ENCODE data around the gene BAIAP2.
A peak's percentile ranks its signal among the peaks of the same experiment; 100 is the strongest.

The BAIAP2 gene

DNA sequence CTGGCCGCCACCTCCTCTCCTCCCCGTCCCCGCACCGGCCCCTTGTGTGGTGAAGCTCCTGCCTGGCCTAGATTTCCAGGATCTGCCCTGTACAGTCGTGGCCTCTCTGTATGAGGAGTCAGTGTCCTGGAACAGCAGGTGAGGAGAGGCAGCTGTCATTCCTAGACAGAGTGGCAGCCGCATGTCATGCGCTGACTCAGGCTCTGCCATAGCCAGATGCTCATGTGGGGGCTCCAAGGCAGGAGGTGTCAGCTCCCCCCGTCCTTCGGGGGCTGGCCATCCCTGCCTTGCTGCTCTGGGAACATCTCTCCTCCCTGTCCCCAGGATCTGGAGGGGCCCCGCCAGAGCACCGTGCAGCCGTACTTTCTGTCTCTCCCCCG, 60.4 kb downstream of the BAIAP2 start:
- peak; percentile 48 for ATAC-seq
- Mint-ChIP-seq H3K27me3 (peaks cover 2% of the 10 kb centered on the region), H3K4me1 (peaks cover 41% of the 10 kb centered on the region)

DNA sequence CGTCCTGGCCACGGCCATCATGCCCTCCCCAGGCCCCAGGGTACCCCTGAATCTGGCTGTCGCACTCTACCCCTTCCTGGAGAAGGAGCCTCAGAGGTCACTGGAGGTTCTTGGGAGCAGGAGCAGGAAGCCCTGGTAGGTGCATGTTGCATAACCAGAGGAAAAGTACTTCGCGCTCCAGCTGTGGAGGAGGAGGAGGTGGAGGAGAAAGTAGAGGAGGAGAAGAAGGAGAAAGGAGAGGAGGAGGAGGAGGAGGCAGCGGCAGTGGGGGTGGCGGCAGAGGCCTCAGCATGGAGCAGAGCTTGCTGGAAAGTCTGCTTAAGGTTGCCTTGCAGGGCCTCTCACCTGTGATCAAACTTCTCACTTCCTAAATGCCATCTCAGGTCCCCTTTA, 61.8 kb downstream of the BAIAP2 start:
- peaks cover 1% of the 10 kb centered on the region for H3K36me3 Mint-ChIP-seq (ENCODE audit: low read depth)
- DNase-seq (no peak), ATAC-seq (no peak)
- H3K9me3 Mint-ChIP-seq, result no peaks in the 10 kb centered on the region
- H3K27me3 Mint-ChIP-seq, result peaks cover 2% of the 10 kb centered on the region
- peaks cover 41% of the 10 kb centered on the region for H3K4me1 Mint-ChIP-seq
- no peak overlapping the region for H3K4me3 Mint-ChIP-seq
- H3K27ac Mint-ChIP-seq, result no peak overlapping the region

More for the DNA sequence above, 60.4 kb downstream of the BAIAP2 start:
- Mint-ChIP-seq H3K27ac (peak overlapping the region; percentile 35), H3K4me3 (peak overlapping the region; percentile 42), H3K36me3 (ENCODE audit: low read depth) (peaks cover 1% of the 10 kb centered on the region), H3K9me3 (no peaks in the 10 kb centered on the region)
- peak; percentile 16 for DNase-seq

DNA sequence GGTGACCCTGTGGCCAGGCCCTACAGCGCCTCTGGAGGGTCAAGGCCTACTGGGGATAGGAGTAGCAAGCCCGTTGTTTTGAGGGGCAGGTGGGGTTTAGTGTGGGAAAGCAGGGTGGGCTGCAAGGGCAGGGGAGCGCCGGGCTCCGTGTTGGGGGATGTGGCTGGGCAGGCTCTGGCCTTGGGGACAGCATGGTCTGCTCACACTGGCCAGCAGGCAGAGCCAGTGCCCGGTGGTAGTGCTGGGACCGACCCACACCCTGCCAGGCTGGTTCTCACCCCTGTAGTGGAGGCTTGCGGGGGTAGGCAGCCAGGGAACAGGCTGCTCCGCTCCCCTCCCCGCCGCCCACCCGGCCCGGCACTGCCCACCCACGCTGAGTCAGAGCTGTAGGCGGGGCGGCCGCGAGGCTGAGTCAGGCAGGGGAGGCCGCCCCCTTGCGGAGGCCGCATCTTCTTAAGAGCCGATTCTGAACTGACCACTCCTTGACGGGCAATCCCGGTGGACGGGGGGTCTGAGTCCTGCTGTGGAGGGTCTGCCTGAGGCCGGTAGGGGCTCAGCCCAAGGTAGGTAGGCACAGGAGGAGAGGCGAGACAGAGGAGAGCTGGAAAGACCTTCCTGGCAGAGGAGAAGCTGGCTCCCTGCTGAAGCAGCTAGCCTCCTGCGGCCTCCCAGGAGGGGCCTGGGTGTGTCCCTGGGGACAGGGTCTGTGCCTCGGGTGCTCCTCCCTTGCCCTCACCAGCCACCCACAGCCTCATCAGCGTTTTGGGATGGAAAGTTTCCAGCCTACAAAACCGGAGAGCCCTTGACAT, 62.4 kb downstream of the BAIAP2 start:
- ATAC-seq (no peak), DNase-seq (peak; percentile 62)
- Mint-ChIP-seq H3K9me3 (no peaks in the 10 kb centered on the region), H3K27me3 (peaks cover 2% of the 10 kb centered on the region), H3K36me3 (ENCODE audit: low read depth) (peaks cover 1% of the 10 kb centered on the region), H3K4me3 (no peak overlapping the region), H3K27ac (no peak overlapping the region), H3K4me1 (peaks cover 41% of the 10 kb centered on the region)

DNA sequence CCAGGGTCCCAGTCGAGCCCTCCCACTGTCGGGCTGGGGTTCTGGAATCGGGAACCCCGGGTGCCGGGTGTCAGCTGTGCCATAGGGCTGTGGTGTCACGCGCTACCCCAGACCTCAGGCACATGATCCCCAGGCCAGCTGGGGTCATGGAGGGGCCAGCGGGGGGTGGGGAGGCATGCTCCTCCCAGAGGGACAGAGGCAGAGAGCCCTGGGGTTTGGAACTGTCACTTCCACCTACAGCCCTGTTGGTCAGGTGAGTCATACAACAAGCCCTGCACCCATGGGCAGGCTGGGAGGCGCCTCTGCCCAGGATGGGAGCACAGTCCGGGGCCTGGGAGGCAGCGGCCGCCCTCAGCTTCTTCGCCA, 63.0 kb downstream of the BAIAP2 start:
- peak; percentile 16 for ATAC-seq
- peaks cover 2% of the 10 kb centered on the region for H3K27me3 Mint-ChIP-seq
- no peak overlapping the region for H3K27ac Mint-ChIP-seq
- H3K36me3 Mint-ChIP-seq (ENCODE audit: low read depth), result peaks cover 1% of the 10 kb centered on the region
- H3K4me3 Mint-ChIP-seq, result no peak overlapping the region
- no peaks in the 10 kb centered on the region for H3K9me3 Mint-ChIP-seq
- peaks cover 41% of the 10 kb centered on the region for H3K4me1 Mint-ChIP-seq
- DNase-seq, result peak; percentile 25

- Mint-ChIP-seq H3K27me3 (no peaks in the 10 kb centered on the region), H3K36me3 (ENCODE audit: low read depth) (no peaks in the 10 kb centered on the region), H3K4me1 (peaks cover 28% of the 10 kb centered on the region), H3K27ac (no peak overlapping the region), H3K4me3 (no peak overlapping the region), H3K9me3 (no peaks in the 10 kb centered on the region)
- ATAC-seq, result no peak
- DNase-seq, result no peak
Measured at GRCh38 chr17:81099888-81100287, 64.9 kb downstream of the BAIAP2 start.

GRCh38 chr17:81100668-81101067, 65.7 kb downstream of the BAIAP2 start:
- Mint-ChIP-seq H3K4me3 (no peak overlapping the region), H3K27ac (no peak overlapping the region), H3K4me1 (peaks cover 21% of the 10 kb centered on the region), H3K27me3 (no peaks in the 10 kb centered on the region), H3K9me3 (no peaks in the 10 kb centered on the region), H3K36me3 (ENCODE audit: low read depth) (no peaks in the 10 kb centered on the region)
- DNase-seq, result no peak
- ATAC-seq, result no peak

DNA sequence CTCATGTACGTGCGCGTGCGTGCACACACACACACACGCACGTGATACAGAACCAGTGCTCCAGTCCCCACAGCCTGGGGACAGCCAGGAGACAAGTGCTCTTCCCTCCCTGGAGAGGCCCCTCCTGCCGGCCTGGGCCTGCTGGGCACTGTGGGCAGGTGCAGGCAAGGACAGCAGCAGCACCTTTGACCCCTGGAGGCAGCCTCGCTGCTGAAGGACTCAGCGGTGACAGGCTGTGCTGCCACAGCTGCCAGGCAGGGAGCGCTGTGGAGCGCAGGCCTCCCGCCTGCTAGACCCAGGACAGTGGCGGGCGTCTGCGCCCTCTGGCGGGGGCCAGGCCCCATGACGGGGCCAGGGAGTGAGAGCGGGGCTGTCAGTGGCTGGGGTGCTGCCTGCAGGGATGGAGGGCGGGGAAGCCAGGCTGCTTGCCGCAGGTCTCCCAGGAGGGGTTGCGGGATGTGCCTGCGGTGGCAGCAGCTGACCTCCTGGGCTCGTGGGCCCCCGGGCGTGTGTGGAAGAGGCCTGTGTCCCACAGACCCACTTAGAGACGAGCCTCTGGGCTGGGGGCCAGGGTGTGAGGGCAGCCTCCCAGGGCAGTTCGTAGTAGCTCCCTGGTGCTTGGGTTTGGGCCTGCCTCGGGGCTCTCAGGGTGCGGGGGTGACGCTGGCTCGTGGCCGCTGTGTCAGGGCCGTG, 66.8 kb downstream of the BAIAP2 start:
- H3K36me3 Mint-ChIP-seq (ENCODE audit: low read depth), result no peaks in the 10 kb centered on the region
- DNase-seq (peak; percentile 91), ATAC-seq (peak; percentile 94)
- no peak overlapping the region for H3K4me3 Mint-ChIP-seq
- H3K4me1 Mint-ChIP-seq, result peaks cover 10% of the 10 kb centered on the region
- H3K9me3 Mint-ChIP-seq, result no peaks in the 10 kb centered on the region
- H3K27me3 Mint-ChIP-seq, result no peaks in the 10 kb centered on the region
- no peak overlapping the region for H3K27ac Mint-ChIP-seq

DNA sequence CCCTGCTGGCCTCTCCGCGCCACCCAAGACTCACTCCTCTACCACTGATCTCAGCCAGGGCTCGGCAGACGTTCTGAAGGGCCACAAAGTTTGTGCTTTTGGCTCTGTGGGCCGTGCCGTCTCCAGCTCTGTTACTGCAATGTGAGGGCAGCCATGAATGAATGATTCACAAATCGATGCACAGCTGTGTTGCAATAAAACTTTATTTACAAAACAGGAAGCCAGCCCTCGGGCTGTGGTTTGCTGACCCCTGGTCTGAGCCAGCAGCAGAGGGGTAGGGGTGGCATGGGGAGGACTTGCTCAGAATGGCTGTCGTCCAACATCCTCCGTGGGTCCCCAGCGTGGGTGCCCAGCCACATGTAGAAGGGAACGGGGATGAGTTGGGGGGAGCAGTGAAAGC, 67.4 kb downstream of the BAIAP2 start:
- ATAC-seq, result no peak
- Mint-ChIP-seq H3K27ac (no peak overlapping the region), H3K4me3 (no peak overlapping the region), H3K9me3 (no peaks in the 10 kb centered on the region), H3K27me3 (no peaks in the 10 kb centered on the region), H3K4me1 (peaks cover 6% of the 10 kb centered on the region), H3K36me3 (ENCODE audit: low read depth) (no peaks in the 10 kb centered on the region)
- no peak for DNase-seq

- H3K36me3 Mint-ChIP-seq (ENCODE audit: low read depth), result no peaks in the 10 kb centered on the region
- DNase-seq (no peak), ATAC-seq (no peak)
- H3K27ac Mint-ChIP-seq, result no peak overlapping the region
- H3K27me3 Mint-ChIP-seq, result no peaks in the 10 kb centered on the region
- H3K4me3 Mint-ChIP-seq, result no peak overlapping the region
- H3K9me3 Mint-ChIP-seq, result no peaks in the 10 kb centered on the region
- peaks cover 4% of the 10 kb centered on the region for H3K4me1 Mint-ChIP-seq
Measured at GRCh38 chr17:81102869-81103268, 67.9 kb downstream of the BAIAP2 start.

DNA sequence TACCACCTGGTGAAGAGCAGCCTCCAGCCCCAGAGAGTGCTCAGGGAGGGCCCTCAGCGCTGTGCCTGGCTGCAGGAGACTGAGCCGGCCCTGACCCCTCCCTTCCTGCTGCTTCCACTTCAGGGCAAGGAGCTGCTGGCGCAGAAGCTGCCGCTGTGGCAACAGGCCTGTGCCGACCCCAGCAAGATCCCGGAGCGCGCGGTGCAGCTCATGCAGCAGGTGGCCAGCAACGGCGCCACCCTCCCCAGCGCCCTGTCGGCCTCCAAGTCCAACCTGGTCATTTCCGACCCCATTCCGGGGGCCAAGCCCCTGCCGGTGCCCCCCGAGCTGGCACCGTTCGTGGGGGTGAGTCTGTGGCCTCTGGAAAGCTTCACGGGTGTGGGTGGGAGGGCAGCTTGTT, 68.4 kb downstream of the BAIAP2 start:
- Mint-ChIP-seq H3K4me3 (no peak overlapping the region), H3K27ac (no peak overlapping the region), H3K9me3 (no peaks in the 10 kb centered on the region), H3K27me3 (no peaks in the 10 kb centered on the region), H3K4me1 (peaks cover 1% of the 10 kb centered on the region), H3K36me3 (ENCODE audit: low read depth) (no peaks in the 10 kb centered on the region)
- DNase-seq (no peak), ATAC-seq (no peak)

DNA sequence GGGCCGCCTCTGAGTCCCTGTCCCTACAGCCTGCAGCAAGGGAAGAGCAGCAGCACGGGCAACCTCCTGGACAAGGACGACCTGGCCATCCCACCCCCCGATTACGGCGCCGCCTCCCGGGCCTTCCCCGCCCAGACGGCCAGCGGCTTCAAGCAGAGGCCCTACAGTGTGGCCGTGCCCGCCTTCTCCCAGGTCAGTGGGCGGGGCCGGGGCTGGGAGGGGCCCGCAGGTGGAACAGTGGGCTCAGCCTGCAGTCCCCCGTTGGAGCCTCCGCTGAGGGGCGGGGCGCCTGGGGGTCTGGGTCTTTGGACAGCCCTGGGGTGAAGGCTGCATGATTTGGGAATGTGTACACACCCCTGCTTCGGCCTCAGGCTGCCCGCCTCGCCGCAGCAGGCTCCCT, 71.8 kb downstream of the BAIAP2 start:
- Mint-ChIP-seq H3K27ac (no peak overlapping the region), H3K36me3 (ENCODE audit: low read depth) (no peaks in the 10 kb centered on the region), H3K9me3 (no peaks in the 10 kb centered on the region), H3K4me1 (peaks cover 2% of the 10 kb centered on the region), H3K27me3 (no peaks in the 10 kb centered on the region), H3K4me3 (no peak overlapping the region)
- ATAC-seq (no peak), DNase-seq (no peak)

DNA sequence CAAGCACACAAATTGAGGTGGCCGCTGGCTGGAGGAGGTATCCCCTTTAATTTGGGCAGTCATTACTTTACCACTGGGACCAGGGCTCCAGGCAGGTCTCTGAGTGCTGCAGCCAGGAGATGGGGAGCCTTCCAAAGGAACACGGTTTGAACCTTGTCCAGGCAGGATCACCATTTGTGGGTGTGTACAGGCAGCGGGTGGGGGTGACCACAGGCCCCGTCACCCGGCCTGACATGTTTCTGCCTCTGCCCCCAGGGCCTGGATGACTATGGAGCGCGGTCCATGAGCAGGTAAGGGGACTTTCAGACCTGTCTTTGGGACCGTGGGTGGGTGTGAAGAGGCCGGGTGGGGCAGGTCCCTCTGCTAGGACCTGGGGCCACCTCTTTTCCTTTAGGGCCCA, 73.3 kb downstream of the BAIAP2 start:
- DNase-seq, result no peak
- H3K36me3 Mint-ChIP-seq (ENCODE audit: low read depth), result no peaks in the 10 kb centered on the region
- H3K4me1 Mint-ChIP-seq, result peaks cover 2% of the 10 kb centered on the region
- ATAC-seq, result no peak
- H3K27me3 Mint-ChIP-seq, result no peaks in the 10 kb centered on the region
- no peak overlapping the region for H3K27ac Mint-ChIP-seq
- H3K9me3 Mint-ChIP-seq, result no peaks in the 10 kb centered on the region
- H3K4me3 Mint-ChIP-seq, result no peak overlapping the region

DNA sequence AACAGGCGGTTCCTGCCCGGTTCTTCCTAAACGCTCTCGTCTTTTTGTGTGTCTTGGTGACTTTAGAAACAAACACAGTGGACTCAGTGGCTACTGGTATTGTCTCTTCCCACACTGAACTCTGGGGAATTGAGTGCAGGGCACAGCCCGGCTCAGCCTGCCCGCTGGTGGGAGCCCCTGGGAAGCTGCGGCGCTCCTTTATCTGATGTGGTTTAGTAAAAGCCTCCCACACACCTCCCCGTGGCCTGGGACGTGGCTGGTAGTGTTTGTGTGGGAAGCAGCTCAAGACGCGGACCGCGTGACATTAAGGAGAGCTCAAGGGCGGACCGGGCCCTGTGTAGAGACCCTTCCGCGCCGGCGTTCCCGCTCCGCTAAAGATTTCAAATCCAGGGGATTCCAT, 75.0 kb downstream of the BAIAP2 start:
- Mint-ChIP-seq H3K4me1 (peaks cover 2% of the 10 kb centered on the region), H3K27me3 (no peaks in the 10 kb centered on the region), H3K27ac (no peak overlapping the region), H3K4me3 (no peak overlapping the region), H3K9me3 (no peaks in the 10 kb centered on the region), H3K36me3 (ENCODE audit: low read depth) (no peaks in the 10 kb centered on the region)
- DNase-seq, result no peak
- no peak for ATAC-seq

DNA sequence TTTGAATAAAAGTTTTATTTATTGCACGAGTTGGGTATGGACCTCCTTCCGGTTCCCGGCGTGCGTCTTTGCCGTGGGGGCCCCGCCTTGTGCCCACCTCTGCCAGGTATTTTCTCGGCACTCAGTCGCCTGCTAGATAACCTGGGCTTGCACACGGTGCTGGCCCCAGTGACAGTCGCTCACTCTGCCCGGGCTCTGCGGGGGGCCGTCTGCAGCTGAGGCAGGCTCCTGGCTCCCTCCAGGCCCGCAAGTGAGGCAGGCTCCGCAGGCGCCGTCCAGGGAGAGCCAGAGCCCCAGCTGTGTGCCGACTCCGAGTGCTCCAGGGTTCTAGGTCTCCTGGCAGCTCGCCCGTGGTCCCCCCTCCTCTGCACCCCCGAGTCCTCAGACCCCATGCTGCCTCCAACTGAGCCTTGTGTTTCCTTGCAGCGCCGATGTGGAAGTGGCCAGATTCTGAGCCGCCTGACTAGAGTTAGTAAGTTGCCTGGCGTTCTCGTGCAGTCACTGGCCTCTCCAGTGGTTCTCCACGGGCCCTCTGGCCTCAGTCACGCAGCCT, 75.6 kb downstream of the BAIAP2 start:
- H3K36me3 Mint-ChIP-seq (ENCODE audit: low read depth), result no peaks in the 10 kb centered on the region
- ATAC-seq, result no peak
- H3K27me3 Mint-ChIP-seq, result no peaks in the 10 kb centered on the region
- H3K27ac Mint-ChIP-seq, result no peak overlapping the region
- H3K9me3 Mint-ChIP-seq, result no peaks in the 10 kb centered on the region
- H3K4me3 Mint-ChIP-seq, result no peak overlapping the region
- peaks cover 2% of the 10 kb centered on the region for H3K4me1 Mint-ChIP-seq
- DNase-seq, result no peak

GRCh38 chr17:81111066-81111465, 76.1 kb downstream of the BAIAP2 start:
- no peak overlapping the region for H3K27ac Mint-ChIP-seq
- H3K36me3 Mint-ChIP-seq (ENCODE audit: low read depth), result no peaks in the 10 kb centered on the region
- no peak overlapping the region for H3K4me3 Mint-ChIP-seq
- H3K9me3 Mint-ChIP-seq, result no peaks in the 10 kb centered on the region
- ATAC-seq (no peak), DNase-seq (no peak)
- H3K4me1 Mint-ChIP-seq, result peaks cover 2% of the 10 kb centered on the region
- no peaks in the 10 kb centered on the region for H3K27me3 Mint-ChIP-seq

All from activated naive CD8-positive, alpha-beta T cell treated with anti-CD3 and anti-CD28 coated beads, Interleukin-2, amount 50 U/mL, for 24 hours (primary cell).